Brain microvascular endothelial cell (primary cell): Measurements from ENCODE around the gene COL23A1.

Source experiments
- DNase-seq: peaks from one replicate; pipeline ENCODE4 v3.0.0-alpha.2; 2020
- H3K27ac ChIP-seq: fragments of 250-450 bp; sonication (Bioruptor Pico); 2 replicates; pipeline ENCODE4 v1.5.1; 2020; ENCODE audit warnings: mild to moderate bottlenecking, moderate library complexity
- H3K27me3 ChIP-seq: fragments of 250-450 bp; sonication (Bioruptor Pico); replicated peaks from 2 replicates; pipeline ENCODE4 v1.5.1; 2020; ENCODE audit warnings: mild to moderate bottlenecking
- H3K36me3 ChIP-seq: fragments of 250-450 bp; sonication (Bioruptor Pico); replicated peaks from 2 replicates; pipeline ENCODE4 v1.5.1; 2020; ENCODE audit warnings: mild to moderate bottlenecking
- H3K4me3 ChIP-seq: 2 replicates; pipeline ENCODE4 v1.5.1; 2011; ENCODE audit warnings: low read depth, mild to moderate bottlenecking, control low read depth, low read length, moderate library complexity
- CTCF ChIP-seq: IDR thresholded peaks from 2 replicates; pipeline ENCODE4 v1.5.1; 2011; ENCODE audit warnings: low read depth, mild to moderate bottlenecking, moderate library complexity, low read length, control low read depth, inconsistent platforms; ENCODE audit errors: missing control alignments
- in situ Hi-C: cut with HindIII; loops from 2 replicates; pipeline ENCODE4 v1.10.0; 2017; ENCODE audit warnings: low sequenced_read_pairs, low pct_ligation_motif_present

COL23A1 gene

GRCh38 chr5:178427576-178428197, 162.5 kb downstream of the COL23A1 start:
- no peak for DNase-seq
- Histone ChIP-seq H3K36me3 (no peaks in the 10 kb centered on the region), H3K27ac (no peak overlapping the region), H3K4me3 (no peak overlapping the region), H3K27me3 (no peaks in the 10 kb centered on the region)
- TF ChIP-seq CTCF, result no peak
- in situ Hi-C loops, result no loop called here

- Histone ChIP-seq H3K27me3 (no peaks in the 10 kb centered on the region), H3K4me3 (no peak overlapping the region), H3K36me3 (no peaks in the 10 kb centered on the region), H3K27ac (no peak overlapping the region)
- DNase-seq, result no peak
- in situ Hi-C loops, result no loop called here
- no peak for TF ChIP-seq CTCF
Measured at GRCh38 chr5:178426326-178427130, 163.7 kb downstream of the COL23A1 start.

GRCh38 chr5:178425621-178426068, 164.5 kb downstream of the COL23A1 start:
- in situ Hi-C loops, result no loop called here
- DNase-seq, result no peak
- TF ChIP-seq CTCF, result no peak
- no peak overlapping the region for H3K27ac ChIP-seq
- H3K27me3 ChIP-seq, result no peaks in the 10 kb centered on the region
- no peaks in the 10 kb centered on the region for H3K36me3 ChIP-seq
- H3K4me3 ChIP-seq, result no peak overlapping the region

GRCh38 chr5:178424810-178425177, 165.4 kb downstream of the COL23A1 start:
- no peak for DNase-seq
- Histone ChIP-seq H3K27me3 (no peaks in the 10 kb centered on the region), H3K27ac (no peak overlapping the region), H3K36me3 (no peaks in the 10 kb centered on the region), H3K4me3 (no peak overlapping the region)
- no peak for TF ChIP-seq CTCF
- in situ Hi-C loops, result no loop called here

GRCh38 chr5:178423901-178424809, 166.0 kb downstream of the COL23A1 start:
- TF ChIP-seq CTCF, result no peak
- Histone ChIP-seq H3K4me3 (no peak overlapping the region), H3K27ac (no peak overlapping the region), H3K36me3 (no peaks in the 10 kb centered on the region), H3K27me3 (no peaks in the 10 kb centered on the region)
- no peak for DNase-seq
- in situ Hi-C loops, result no loop called here
